ENCODE results near the gene TIMP4.

TIMP4 gene

DNA sequence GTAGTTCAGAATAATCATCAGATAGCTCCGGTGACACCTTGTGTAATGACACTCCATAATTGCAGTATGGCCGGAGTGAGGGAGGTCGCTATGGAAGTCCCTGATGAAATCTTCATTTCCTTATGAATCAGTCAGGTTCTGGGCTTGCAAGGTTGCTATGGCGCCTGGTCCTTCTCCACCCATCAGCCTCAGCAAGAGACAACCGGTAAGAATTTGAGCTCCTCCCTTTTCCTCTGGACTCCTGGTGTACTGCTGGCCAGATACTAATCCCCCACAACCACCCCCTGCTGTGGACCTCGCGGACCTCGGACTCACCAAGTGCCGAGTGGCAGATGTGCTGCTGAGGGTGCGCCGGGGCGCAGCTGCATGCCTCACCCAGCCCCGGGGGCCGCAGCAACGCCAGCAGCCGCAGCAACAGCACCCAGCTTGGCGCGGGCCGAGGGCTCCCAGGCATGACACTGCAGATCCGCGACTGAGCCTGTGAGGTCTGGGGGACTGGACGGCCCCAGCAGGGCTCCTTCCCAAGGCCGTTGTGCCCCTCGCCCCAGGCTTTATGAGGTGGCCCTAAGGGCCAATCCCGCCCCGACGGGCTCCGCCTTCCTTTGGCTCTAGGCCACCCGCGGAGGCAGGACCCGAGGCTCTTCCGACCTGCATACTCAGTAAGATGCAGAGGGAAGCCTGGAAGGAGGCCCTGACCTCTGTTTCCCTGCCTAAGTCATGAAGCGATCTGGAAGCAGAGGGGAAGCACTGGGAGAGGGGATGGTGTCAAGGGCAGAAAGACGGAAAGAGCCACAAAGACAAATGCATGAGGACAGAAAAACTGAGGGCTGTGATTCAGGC is at the start of gene TIMP4:
Gene TIMP4, minus strand, starts transcription at position 526 of the 840 bp plus-strand sequence. Its CDS starts 72 bp downstream, at position 454.
- DNase-seq = no peak

GRCh38 chr3:12205171-12205570 is 46.5 kb upstream of the TIMP4 start:
- DNase-seq = no peak

GRCh38 chr3:12201813-12202212 is 43.1 kb upstream of the TIMP4 start:
- DNase-seq = no peak

GRCh38 chr3:12198301-12198700 is 39.6 kb upstream of the TIMP4 start:
- DNase-seq = no peak

DNA sequence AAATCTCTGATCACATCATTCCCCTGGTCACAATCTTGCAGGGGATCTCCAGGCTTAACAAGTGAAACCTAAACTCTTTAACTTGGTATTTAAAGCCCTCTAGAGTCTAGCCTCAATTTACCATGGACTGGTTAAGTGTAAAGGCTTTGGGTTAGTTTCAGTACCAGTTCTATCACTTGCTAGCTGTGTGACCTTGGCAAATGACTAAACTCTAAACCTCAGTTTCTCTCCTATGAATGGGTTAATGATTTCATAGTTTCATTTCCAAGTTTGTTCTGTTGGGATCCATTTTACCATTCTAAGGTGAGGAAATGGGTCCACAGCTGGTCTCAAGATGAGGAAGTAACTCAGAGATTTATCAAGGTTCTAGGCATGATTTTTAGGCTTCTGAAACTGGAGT is 38.8 kb upstream of the TIMP4 start:
- no peak for DNase-seq

GRCh38 chr3:12196684-12197083 is 38.0 kb upstream of the TIMP4 start:
- DNase-seq = no peak

- no peak for DNase-seq
These were observed 36.5 kb upstream of the TIMP4 start for GRCh38 chr3:12195231-12195630.

GRCh38 chr3:12194669-12195161 is 36.0 kb upstream of the TIMP4 start:
- DNase-seq = no peak

GRCh38 chr3:12194209-12194608 is 35.5 kb upstream of the TIMP4 start:
- DNase-seq = no peak

GRCh38 chr3:12193485-12194165 is 34.9 kb upstream of the TIMP4 start:
- no peak for DNase-seq

DNA sequence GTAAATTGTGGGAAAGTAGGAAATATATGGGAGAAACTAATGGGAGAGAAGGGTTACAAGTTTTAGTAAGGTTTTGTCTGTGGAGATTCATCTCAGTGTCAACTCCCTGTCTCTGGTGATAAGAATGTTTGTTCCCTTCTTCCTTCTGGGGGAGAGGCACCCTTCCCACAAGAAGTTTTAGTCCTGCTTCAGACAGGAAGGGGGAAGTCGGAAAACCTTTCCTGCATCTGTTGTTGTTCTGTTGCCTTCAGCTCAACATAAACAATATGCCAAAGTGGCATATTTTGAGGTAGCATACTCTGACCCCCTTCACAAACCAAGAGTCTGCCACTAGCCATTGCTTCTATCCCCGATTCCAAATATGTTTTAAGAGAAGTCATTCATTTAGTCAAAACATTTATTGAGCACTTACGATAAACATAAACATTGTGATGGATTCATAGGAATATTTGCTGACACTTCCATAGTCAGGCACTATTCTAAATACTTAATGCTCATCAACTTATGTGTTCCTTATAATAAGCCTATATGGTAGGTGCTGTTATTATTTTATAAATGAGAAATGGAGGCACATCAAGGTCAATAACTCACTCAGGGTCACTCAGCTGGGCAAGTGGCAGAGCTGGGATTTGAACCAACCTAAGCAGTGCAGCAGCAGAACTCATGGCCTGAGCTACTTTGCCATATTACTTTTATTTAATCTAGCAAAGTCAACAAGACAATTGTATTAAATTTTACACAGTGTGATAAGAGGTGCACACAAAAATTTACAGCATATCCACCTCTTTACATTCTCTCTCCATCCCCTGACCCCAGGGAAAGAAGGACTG is 34.2 kb upstream of the TIMP4 start:
- DNase-seq = no peak

DNA sequence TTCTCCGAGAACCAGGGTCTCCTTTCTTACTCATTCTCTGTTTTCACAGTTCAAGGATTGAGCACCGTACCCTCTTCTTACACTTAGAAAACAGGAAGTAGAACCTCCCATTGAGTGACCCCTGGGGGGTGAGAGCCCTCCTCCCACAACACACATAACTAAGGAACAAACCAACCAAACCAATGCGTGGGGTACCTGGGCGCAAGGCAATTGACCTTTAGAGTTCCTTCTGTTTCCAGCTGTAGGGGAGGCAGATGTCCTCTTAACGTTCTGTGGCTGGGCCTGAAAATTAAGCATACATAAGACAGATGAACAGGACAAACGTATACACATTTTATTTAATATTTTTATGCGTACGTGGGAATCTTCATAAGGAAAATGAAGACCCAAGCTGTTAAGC is 33.5 kb upstream of the TIMP4 start:
- DNase-seq = no peak

DNA sequence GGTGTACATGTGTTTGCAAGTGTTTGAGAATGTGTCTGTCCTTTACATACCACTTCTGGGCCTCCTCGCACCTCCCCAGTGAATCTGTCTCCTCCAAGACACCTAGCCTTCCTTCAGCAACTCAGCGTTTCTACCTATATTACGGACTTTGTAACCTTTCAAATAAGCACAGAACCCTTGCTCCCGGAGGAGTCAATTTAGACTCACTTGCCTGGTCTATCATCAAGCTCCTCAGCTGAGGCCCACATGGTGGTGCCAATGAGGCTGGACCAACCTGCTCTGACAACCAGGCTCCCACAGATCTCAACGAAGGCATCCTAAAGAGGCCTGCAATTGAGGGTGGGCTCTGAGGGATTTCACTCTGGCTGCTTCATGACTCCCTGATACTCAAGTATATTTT is 32.8 kb upstream of the TIMP4 start:
- no peak for DNase-seq

GRCh38 chr3:12190832-12191231 is 32.1 kb upstream of the TIMP4 start:
- no peak for DNase-seq

DNA sequence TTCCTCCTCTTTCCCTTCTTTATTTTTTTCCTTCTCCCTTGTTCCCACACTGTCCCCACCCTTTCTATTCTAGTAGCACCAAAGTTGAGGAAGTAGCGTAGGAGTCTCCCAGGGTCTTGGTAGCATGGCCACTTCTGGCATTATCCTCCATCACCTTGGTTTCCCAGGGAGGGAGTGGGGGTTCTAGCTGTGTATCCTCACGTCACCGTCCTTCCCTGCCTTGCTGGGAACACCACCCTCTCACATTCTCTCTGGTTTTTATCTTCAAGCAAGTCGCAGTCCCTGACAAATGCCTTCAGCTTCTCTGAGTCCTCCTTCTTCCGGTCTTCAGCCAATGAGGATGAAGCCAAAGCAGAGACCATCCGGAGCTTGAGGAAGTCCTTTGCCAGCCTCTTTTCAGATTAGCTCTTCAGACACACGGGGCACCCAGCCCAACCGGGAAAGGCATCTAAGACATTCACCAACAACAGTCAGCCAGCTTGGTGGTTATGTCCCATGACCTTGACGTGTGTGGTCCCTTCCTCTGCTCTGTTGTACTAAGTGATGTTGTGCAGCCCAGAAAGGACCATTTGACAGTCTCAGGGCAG is 31.6 kb upstream of the TIMP4 start:
- DNase-seq = no peak

DNA sequence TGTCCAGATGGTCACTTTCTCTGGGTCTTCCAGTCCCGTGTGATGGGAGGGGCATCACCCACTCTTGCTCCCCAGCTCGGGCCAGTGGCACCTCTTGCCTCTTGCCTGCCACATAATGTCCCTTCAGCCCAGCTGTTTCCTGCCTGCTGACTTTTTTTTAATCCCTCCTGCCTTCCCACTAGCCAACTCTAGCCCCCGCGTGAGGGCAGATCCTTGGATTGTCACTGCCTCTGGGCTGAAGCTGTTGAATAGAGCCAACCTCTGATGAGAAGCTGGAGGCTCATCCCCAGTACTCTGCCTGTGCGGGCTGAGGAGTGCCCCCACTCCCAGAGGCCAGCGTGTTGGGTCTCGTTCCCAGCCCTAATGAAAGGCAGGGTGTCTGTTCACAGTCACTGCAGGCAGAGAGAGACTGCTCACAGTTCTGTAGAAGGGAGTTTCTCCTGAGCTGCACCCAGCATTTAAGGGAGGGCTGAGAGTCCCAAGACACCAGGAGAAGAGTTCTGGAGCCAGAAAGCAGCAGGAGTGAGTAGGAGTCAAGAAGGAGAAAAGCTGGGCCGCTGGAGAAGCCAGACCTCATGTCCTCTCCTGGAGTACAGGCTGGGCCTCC is 30.1 kb upstream of the TIMP4 start:
- DNase-seq = no peak

- no peak for DNase-seq
These were observed 29.6 kb upstream of the TIMP4 start for GRCh38 chr3:12188328-12188648.

- DNase-seq = no peak
These were observed 29.0 kb upstream of the TIMP4 start for GRCh38 chr3:12187448-12188327.

DNA sequence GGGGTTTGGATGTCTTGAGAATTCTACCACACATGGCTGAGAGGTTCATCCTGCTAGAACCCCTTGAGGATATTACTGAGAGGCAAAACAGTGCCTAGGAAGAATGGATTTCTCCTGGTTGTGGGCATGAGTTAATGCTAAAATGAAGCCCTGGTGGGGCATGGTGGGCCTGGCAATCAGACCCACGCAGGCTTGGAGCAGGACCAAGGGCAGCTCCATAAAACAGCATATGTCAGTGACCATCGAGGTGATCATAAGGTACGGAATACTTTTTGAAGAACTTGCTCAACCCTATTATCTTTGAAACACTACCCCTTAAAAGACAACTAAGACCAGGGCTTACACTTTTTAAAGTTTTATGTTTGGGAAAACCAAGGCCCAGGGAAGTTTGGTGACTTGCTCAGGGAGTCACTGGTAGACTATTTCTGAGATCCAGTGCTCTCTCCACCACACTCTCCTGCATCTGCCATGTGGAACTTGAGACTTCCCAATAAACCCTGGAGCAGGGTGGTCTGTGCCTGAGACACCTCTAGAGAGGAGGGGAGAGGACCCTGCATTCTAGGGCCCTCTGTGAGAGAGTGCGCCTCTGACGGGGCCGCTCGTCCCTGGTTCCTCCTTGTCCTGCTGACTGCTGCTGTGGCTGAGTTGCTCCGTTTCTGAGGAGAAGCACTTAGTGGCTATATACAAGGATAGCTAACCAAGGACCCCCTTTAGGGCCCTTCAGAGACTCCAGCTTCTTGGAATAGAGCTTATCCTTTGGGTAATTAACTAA is 28.0 kb upstream of the TIMP4 start:
- no peak for DNase-seq

DNA sequence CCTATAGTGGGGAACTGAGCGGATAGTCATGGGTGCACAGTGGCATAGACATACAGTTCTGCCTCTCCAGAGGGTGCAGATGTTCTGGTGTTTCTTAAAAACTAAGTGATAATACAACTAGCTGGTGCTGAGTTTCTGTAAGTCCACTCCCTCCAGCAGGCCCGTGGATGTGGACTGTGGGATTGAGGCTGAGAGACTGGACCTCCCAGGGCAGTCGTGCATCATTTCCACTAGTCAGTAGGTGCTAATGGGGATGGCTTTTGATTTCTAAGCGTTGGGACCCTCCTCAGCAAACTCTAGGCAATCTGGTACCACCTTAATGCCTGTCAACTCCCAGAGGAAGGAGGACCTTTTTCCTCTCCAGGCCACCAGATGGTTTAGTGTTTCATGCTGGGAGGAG is 27.3 kb upstream of the TIMP4 start:
- DNase-seq = no peak

DNA sequence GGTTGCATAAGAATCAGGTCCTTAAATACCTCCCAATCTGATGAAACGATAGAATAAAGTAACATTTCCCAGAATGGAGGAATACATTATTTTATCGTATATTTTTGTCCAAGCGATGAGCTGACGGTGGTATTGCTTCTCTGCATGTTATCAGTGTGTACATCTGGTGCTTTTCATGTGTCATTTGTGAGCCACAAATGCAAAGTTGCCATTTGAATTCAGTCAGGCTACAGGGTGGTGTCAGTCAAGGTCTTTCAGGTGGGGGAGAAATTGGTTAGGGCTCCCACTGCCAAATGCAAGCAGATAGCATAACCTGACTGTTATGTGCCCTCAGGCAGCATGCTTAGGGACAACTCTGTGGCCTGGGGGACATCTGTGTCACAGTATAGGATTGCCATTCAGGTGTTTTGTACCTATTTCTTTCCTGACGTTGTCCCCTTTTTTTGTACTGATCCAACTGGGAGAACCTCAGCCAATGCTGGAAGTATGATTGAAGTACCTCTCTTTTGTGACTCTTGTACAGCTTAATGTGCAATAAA is 26.5 kb upstream of the TIMP4 start:
- DNase-seq = no peak
